Lower leg skin (tissue), 3 donors: Measurements from ENCODE around the gene DAO.

Source experiments
- CTCF ChIP-seq, 3 donors: fragments of 450-650 bp; IDR thresholded peaks; one replicate each; pipeline ENCODE4 v1.5.1; 2016; ENCODE audit warnings: antibody characterized with exemption in 3 of 3, mild to moderate bottlenecking in 3 of 3, moderate library complexity in 2 of 3
- POLR2A ChIP-seq, 2 donors: fragments of 450-650 bp; IDR thresholded peaks; one replicate each; pipeline ENCODE4 v1.6.1; 2016 to 2017; ENCODE audit warnings: antibody characterized with exemption in 2 of 2, mild to moderate bottlenecking in 1 of 2, moderate library complexity in 1 of 2

- TF ChIP-seq CTCF (IDR thresholded peaks at IDR 0.05), result no peak
- no peak for TF ChIP-seq POLR2A (IDR thresholded peaks at IDR 0.05)
Measured at GRCh38 chr12:108840605-108841332, 39.1 kb upstream of the DAO start.
